Esophagus muscularis mucosa (tissue), 4 donors: ENCODE measurements around the gene GORAB. TPM values are rescaled to one million over a fixed set of nuclear protein-coding genes. Genes with fewer than 3 reads are reported as not detected.

Experiments
- DNase-seq: peaks from one replicate; pipeline ENCODE4 v3.0.0-alpha.2; 2017; ENCODE audit errors: extremely low spot score
- H3K27ac ChIP-seq, 4 donors: fragments of 200-600 bp; sonication (generic); replicated peaks in 1 of 4; 1 replicate in 3 of 4; 2 replicates in 1 of 4; pipeline ENCODE4 v1.5.1; 2016 to 2019; ENCODE audit warnings: mild to moderate bottlenecking in 1 of 4
- H3K27me3 ChIP-seq, 4 donors: fragments of 200-600 bp; sonication (generic); one replicate each; pipeline versions ENCODE4 v1.5.1 to v1.6.0; 2016 to 2019
- H3K36me3 ChIP-seq, 4 donors: fragments of 200-600 bp; sonication (generic); one replicate each; pipeline ENCODE4 v1.5.1; 2016 to 2019
- H3K4me1 ChIP-seq, 4 donors: fragments of 200-600 bp; sonication (generic); one replicate each; pipeline ENCODE4 v1.5.1; 2016 to 2019
- H3K4me3 ChIP-seq, 4 donors: fragments of 200-600 bp; sonication (generic); 1 replicate in 2 of 4; 2 replicates in 2 of 4; pipeline ENCODE4 v1.5.1; 2016 to 2019; ENCODE audit warnings: mild to moderate bottlenecking in 4 of 4, moderate library complexity in 1 of 4
- H3K9me3 ChIP-seq, 4 donors: fragments of 200-600 bp; sonication (generic); 1 replicate in 3 of 4; 2 replicates in 1 of 4; pipeline ENCODE4 v1.5.1; 2016 to 2019
- CTCF ChIP-seq, 3 experiments: fragments of 200-600 bp in 2 of 3; fragments of 450-650 bp in 1 of 3; sonication (generic) in 2 of 3; IDR thresholded peaks; one replicate each; pipeline ENCODE4 v1.5.1; 2017 to 2019; ENCODE audit warnings: antibody characterized with exemption in 3 of 3, mild to moderate bottlenecking in 2 of 3, moderate library complexity in 1 of 3
- EP300 ChIP-seq: sonication (generic); formaldehyde crosslinking; IDR thresholded peaks from one replicate; pipeline ENCODE4 v1.6.1; 2017; ENCODE audit warnings: antibody characterized with exemption
- POLR2A ChIP-seq: fragments of 450-650 bp; IDR thresholded peaks from one replicate; pipeline ENCODE4 v1.6.1; 2017; ENCODE audit warnings: antibody characterized with exemption, moderate library complexity, mild to moderate bottlenecking, low read depth
- POLR2AphosphoS5 ChIP-seq, 2 donors: sonication (generic); formaldehyde crosslinking; IDR thresholded peaks; one replicate each; pipeline ENCODE4 v1.6.1; 2017; ENCODE audit warnings: antibody characterized with exemption in 2 of 2
- WGBS: methylation state at CpG from one replicate; pipeline ENCODE4 v1.1.5; 2018; 5-methylcytosine and 5-hydroxymethylcytosine counted together
- intact Hi-C: fragments of 100-400 bp; cut with DNase I; formaldehyde crosslinking; loops from one replicate; pipeline ENCODE4 v1.15.1; 2023
- total RNA-seq, 4 donors: library from RNA; depleted of rRNA; stranded (reverse); fragments of >200 nt; gene quantifications; one replicate each; pipeline versions ENCODE4 v1.1.0 to v1.2.1, GENCODE V29; 2016

GORAB gene
- total RNA-seq, 4 donors from 2014 or later, result 4.3 to 8.0 (median 5.8) TPM

- peaks cover 0 to 13% (median 6%) of the 10 kb centered on the region in 4 donors for H3K9me3 ChIP-seq
- H3K4me1 ChIP-seq, result no peaks in the 10 kb centered on the region
- intact Hi-C loops, result no loop called here
- peaks cover 9 to 28% (median 17%) of the 10 kb centered on the region in 4 donors for H3K36me3 ChIP-seq
- no peak overlapping the region for H3K27ac ChIP-seq
- no peak for TF ChIP-seq CTCF (IDR thresholded peaks at IDR 0.05)
- no peak for TF ChIP-seq EP300
- TF ChIP-seq POLR2A, result no peak
- TF ChIP-seq POLR2AphosphoS5 (IDR thresholded peaks at IDR 0.05), result no peak
- DNase-seq, result no peak
- no peaks in the 10 kb centered on the region for H3K27me3 ChIP-seq
- H3K4me3 ChIP-seq, result no peak overlapping the region
These were observed 25.0 kb downstream of the GORAB start for GRCh38 chr1:170556917-170557316.

- Histone ChIP-seq H3K27me3 (no peaks in the 10 kb centered on the region), H3K4me3 (no peak overlapping the region), H3K4me1 (peaks cover 5 to 15% (median 12%) of the 10 kb centered on the region in 4 donors), H3K36me3 (peaks cover 4 to 12% (median 6%) of the 10 kb centered on the region in 4 donors), H3K27ac (no peak overlapping the region), H3K9me3 (peaks cover 0 to 13% (median 6%) of the 10 kb centered on the region in 4 donors)
- TF ChIP-seq POLR2A (no peak), CTCF (IDR thresholded peaks at IDR 0.05) (no peak), EP300 (no peak), POLR2AphosphoS5 (IDR thresholded peaks at IDR 0.05) (no peak)
- 90% methylated on average over 4 of the region's 5 CpGs for WGBS
- intact Hi-C loops, result no loop called here
- DNase-seq, result no peak
These were observed 26.8 kb downstream of the GORAB start for GRCh38 chr1:170558731-170559130.

GRCh38 chr1:170559166-170559565 is 27.2 kb downstream of the GORAB start:
- Histone ChIP-seq H3K9me3 (peaks cover 0 to 13% (median 6%) of the 10 kb centered on the region in 4 donors), H3K27ac (no peak overlapping the region), H3K4me1 (peaks cover 5 to 19% (median 14%) of the 10 kb centered on the region in 4 donors), H3K27me3 (no peaks in the 10 kb centered on the region), H3K4me3 (no peak overlapping the region), H3K36me3 (peaks cover under 1 to 8% (median 2%) of the 10 kb centered on the region in 4 donors)
- intact Hi-C loops, result no loop called here
- no peak for DNase-seq
- TF ChIP-seq POLR2A, result no peak
- no peak for TF ChIP-seq EP300
- TF ChIP-seq CTCF (IDR thresholded peaks at IDR 0.05), result no peak
- TF ChIP-seq POLR2AphosphoS5 (IDR thresholded peaks at IDR 0.05), result no peak
- 98% methylated on average over 2 of the region's 2 CpGs for WGBS

- H3K27ac ChIP-seq, result no peak overlapping the region
- H3K27me3 ChIP-seq, result no peaks in the 10 kb centered on the region
- no peak overlapping the region for H3K4me3 ChIP-seq
- intact Hi-C loops, result no loop called here
- peaks cover 5 to 19% (median 14%) of the 10 kb centered on the region in 4 donors for H3K4me1 ChIP-seq
- DNase-seq, result no peak
- peaks cover 0 to 13% (median 6%) of the 10 kb centered on the region in 4 donors for H3K9me3 ChIP-seq
- no peaks in the 10 kb centered on the region for H3K36me3 ChIP-seq
- WGBS, result 95% methylated on average over 4 of the region's 4 CpGs
- TF ChIP-seq CTCF (IDR thresholded peaks at IDR 0.05) (no peak), POLR2AphosphoS5 (IDR thresholded peaks at IDR 0.05) (no peak), POLR2A (no peak), EP300 (no peak)
These were observed 28.8 kb downstream of the GORAB start for GRCh38 chr1:170560681-170561285.
